A549 (cell line): ENCODE measurements around the gene IFIT2. TPM values are rescaled to one million over a fixed set of nuclear protein-coding genes. Genes with fewer than 3 reads are reported as not detected.
A peak's percentile ranks its signal among the peaks of the same experiment; 100 is the strongest.
"Not testable (repeated sequence)": the region's sequence is repeated elsewhere in the genome, so short reads cannot be mapped to it uniquely, and the experiment has no call there.

ENCODE experiments used
- ATAC-seq, 2 experiments: fragments of 200-7000 bp in 1 of 2; fragments of >200 bp in 1 of 2; cut with Nextera tagmentation in 1 of 2; cut with Tn5 transposase in 1 of 2; 3 replicates each; pipeline versions ENCODE4 v1.8.0 to v1.9.1; 2018 to 2020; ENCODE audit warnings: mild to moderate bottlenecking in 1 of 2, moderate library complexity in 1 of 2
- CTCF ChIA-PET: fragments of 300-600 bp; sonication (Branson Sonifier 250); formaldehyde crosslinking; extraction: SDS; loops from one replicate; lab custom pipeline; 2021; ENCODE audit warnings: antibody characterized with exemption, inconsistent platforms; lab: Yijun Ruan, JAX
- POLR2A ChIA-PET: fragments of 350-600 bp; formaldehyde crosslinking; extraction: SDS; loops from one replicate; lab custom pipeline; 2021; ENCODE audit warnings: antibody characterized with exemption, inconsistent platforms; lab: Yijun Ruan, JAX
- DNase-seq, 2 experiments: peaks; one replicate each; pipeline versions ENCODE4 v3.0.0 to v3.0.0-alpha.2; 2011 to 2016; ENCODE audit warnings: low read depth in 1 of 2, low spot score in 1 of 2
- FAIRE-seq: peaks from 2 replicates; lab custom pipeline; 2011; peaks lifted over from hg19 to GRCh38; lab: Jason Lieb, UNC
- H3K27ac ChIP-seq, 2 experiments: fragments of >200 bp; sonication (Bioruptor Twin); formaldehyde crosslinking; 3 replicates each; pipeline ENCODE4 v1.5.1; 2016 to 2017
- H3K4me1 ChIP-seq: fragments of >200 bp; sonication (Bioruptor Twin); formaldehyde crosslinking; 3 replicates; pipeline ENCODE4 v1.6.1; 2016
- H3K4me2 ChIP-seq: fragments of >200 bp; sonication (Bioruptor Twin); formaldehyde crosslinking; 3 replicates; pipeline ENCODE4 v1.6.1; 2016
- H3K4me3 ChIP-seq: fragments of >200 bp; sonication (Bioruptor Twin); formaldehyde crosslinking; 3 replicates; pipeline ENCODE4 v1.5.1; 2016
- H3K9me3 ChIP-seq: fragments of >200 bp; sonication (Bioruptor Twin); formaldehyde crosslinking; 3 replicates; pipeline ENCODE4 v1.6.1; 2016
- CBX8 ChIP-seq: fragments of 200-600 bp; sonication (generic); IDR thresholded peaks from 2 replicates; pipeline ENCODE4 v1.6.1; 2016
- CEBPB ChIP-seq, 2 experiments: fragments of >200 bp in 1 of 2; sonication (Bioruptor Twin) in 1 of 2; formaldehyde crosslinking in 1 of 2; IDR thresholded peaks; 2 replicates each; pipeline ENCODE4 v1.6.1; 2012 to 2016
- CHD2 ChIP-seq: fragments of 150-350 bp; IDR thresholded peaks from 2 replicates; pipeline ENCODE4 v1.6.1; 2014; ENCODE audit warnings: low read length; ENCODE audit not compliant: partially characterized antibody
- E2F6 ChIP-seq: IDR thresholded peaks from 2 replicates; pipeline ENCODE4 v1.6.1; 2012; ENCODE audit warnings: low read depth, borderline replicate concordance
- EHF ChIP-seq: fragments of 250-450 bp; sonication (Bioruptor Pico); IDR thresholded peaks from 2 replicates; pipeline ENCODE4 v1.5.0; 2020; ENCODE audit warnings: mild to moderate bottlenecking
- FOXS1 ChIP-seq: fragments of 250-450 bp; sonication (Bioruptor Pico); IDR thresholded peaks from 2 replicates; pipeline ENCODE4 v1.5.0; 2020; ENCODE audit warnings: mild to moderate bottlenecking, moderate library complexity
- GATA3 ChIP-seq: IDR thresholded peaks from 2 replicates; pipeline ENCODE4 v1.6.1; 2012; ENCODE audit warnings: borderline replicate concordance
- HEYL ChIP-seq: fragments of 250-450 bp; sonication (Bioruptor Pico); IDR thresholded peaks from 2 replicates; pipeline ENCODE4 v1.8.0; 2021; ENCODE audit warnings: mild to moderate bottlenecking, moderate library complexity
- HOXA7 ChIP-seq: fragments of 250-450 bp; sonication (Bioruptor Pico); IDR thresholded peaks from 2 replicates; pipeline ENCODE4 v1.5.0; 2020; ENCODE audit warnings: mild to moderate bottlenecking, moderate library complexity
- HOXB5 ChIP-seq: fragments of 250-450 bp; sonication (Bioruptor Pico); IDR thresholded peaks from 2 replicates; pipeline ENCODE4 v1.5.0; 2020; ENCODE audit warnings: mild to moderate bottlenecking, moderate library complexity
- JUN ChIP-seq, 2 experiments: fragments of >200 bp; sonication (Bioruptor Twin); formaldehyde crosslinking; IDR thresholded peaks; 2 replicates in 1 of 2; 3 replicates in 1 of 2; pipeline ENCODE4 v1.6.1; 2016 to 2017
- KDM1A ChIP-seq: fragments of 200-600 bp; sonication (generic); IDR thresholded peaks from 2 replicates; pipeline ENCODE4 v1.6.1; 2016; ENCODE audit warnings: low read depth, mild to moderate bottlenecking
- MAFK ChIP-seq: fragments of 450-650 bp; IDR thresholded peaks from 2 replicates; pipeline ENCODE4 v1.6.1; 2014; ENCODE audit not compliant: partially characterized antibody
- PHF8 ChIP-seq: fragments of 200-600 bp; sonication (generic); IDR thresholded peaks from 2 replicates; pipeline ENCODE4 v1.6.1; 2016; ENCODE audit warnings: low read depth, mild to moderate bottlenecking, antibody characterized with exemption, moderate library complexity, borderline replicate concordance
- RARB ChIP-seq: fragments of 250-450 bp; sonication (Bioruptor Pico); IDR thresholded peaks from 2 replicates; pipeline ENCODE4 v1.8.0; 2021; ENCODE audit warnings: mild to moderate bottlenecking, moderate library complexity
- RFX5 ChIP-seq: fragments of 450-650 bp; IDR thresholded peaks from 2 replicates; pipeline ENCODE4 v1.7.1; 2014; ENCODE audit warnings: antibody characterized with exemption, mild to moderate bottlenecking, moderate library complexity
- ZFP36 ChIP-seq: fragments of 450-650 bp; IDR thresholded peaks from 2 replicates; pipeline ENCODE4 v1.6.1; 2014; ENCODE audit warnings: borderline replicate concordance; ENCODE audit not compliant: partially characterized antibody
- ZSCAN20 ChIP-seq: fragments of 250-450 bp; sonication (Bioruptor Pico); IDR thresholded peaks from 2 replicates; pipeline ENCODE4 v1.8.0; 2022; ENCODE audit warnings: mild to moderate bottlenecking, moderate library complexity
- WGBS: methylation state at CpG from one replicate; pipeline ENCODE4 v1.1.6; 2017; ENCODE audit errors: missing lambda C conversion rate; 5-methylcytosine and 5-hydroxymethylcytosine counted together
- polyA plus RNA-seq, 4 experiments: library from polyadenylated mRNA; depleted of rRNA in 3 of 4; stranded (reverse); fragments of >200 nt; fragmentation: RNase III in 1 of 4; extraction: RNeasy Plus Mini Kit Qiagen cat#74134 plus additional on column Dnase treatment in 1 of 4; gene quantifications; 2 replicates in 3 of 4; 3 replicates in 1 of 4; pipeline ENCODE4 v1.2.3, GENCODE V29; 2011 to 2017
- TF ChIP-seq, protein P1 (sequence below): fragments of 250-450 bp; sonication (Bioruptor Pico); IDR thresholded peaks from 2 replicates; pipeline ENCODE4 v1.5.0; 2020; ENCODE audit warnings: low read depth, mild to moderate bottlenecking, moderate library complexity
- TF ChIP-seq, protein P2 (sequence below): IDR thresholded peaks from 2 replicates; pipeline ENCODE4 v1.6.1; 2012
- TF ChIP-seq, protein P3 (sequence below): IDR thresholded peaks from 2 replicates; pipeline ENCODE4 v1.6.1; 2012

IFIT2 gene
- polyA plus RNA-seq, 2 of the 4 experiments (the other 2 are of a cell fraction), result 0.75 to 1.1 TPM

DNA sequence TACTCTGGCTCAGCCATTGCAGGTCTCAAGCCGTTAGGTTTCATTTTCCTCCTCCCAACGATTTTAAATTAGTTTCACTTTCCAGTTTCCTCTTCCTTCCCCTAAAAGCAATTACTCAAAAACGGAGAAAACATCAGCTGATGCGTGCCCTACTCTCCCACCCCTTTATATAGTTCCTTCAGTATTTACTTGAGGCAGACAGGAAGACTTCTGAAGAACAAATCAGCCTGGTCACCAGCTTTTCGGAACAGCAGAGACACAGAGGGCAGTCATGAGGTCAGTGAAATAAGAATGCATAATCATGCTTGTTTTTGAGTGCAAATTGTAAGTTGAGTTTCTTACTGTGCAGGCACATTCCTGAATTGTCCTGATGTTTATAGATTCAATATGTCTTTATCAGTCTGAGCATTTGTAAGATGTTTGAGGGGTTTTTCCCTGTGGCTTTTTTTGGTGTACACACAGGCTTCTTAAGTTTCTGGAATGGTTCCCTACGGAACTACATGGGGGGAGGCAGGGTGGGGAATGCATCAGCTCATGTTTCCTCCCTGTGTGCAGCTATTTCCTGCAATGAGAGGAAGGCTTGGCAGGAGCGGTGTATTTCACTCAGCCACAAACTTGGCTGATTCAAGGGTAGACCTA lies 26.1 kb downstream of the IFIT2 start, which contains the start of gene IFIT3:
Gene IFIT3 (plus strand): TSS at position 195 of the 639 bp plus-strand sequence. CDS start 77 bp downstream, at position 272.
- Histone ChIP-seq H3K4me3 (peak within 1 kb of the TSS; percentile 34), H3K9me3 (no peaks in the 10 kb centered on the region), H3K27ac (peak within 1 kb of the TSS; percentile 75 to 89), H3K4me1 (peaks cover 22% of the 10 kb centered on the region), H3K4me2 (peak within 1 kb of the TSS; percentile 83)
- TF ChIP-seq E2F6 (no peak), HEYL (no peak), RARB (CRISPR knock-in tag) (no peak), GATA3 (peak; percentile 26; the same call in 1 of the 2 replicates), HOXA7 (CRISPR knock-in tag) (no peak), PHF8 (no peak), JUN (IDR thresholded peaks at IDR 0.05) (peak in 1 of 2 experiments; percentile 31; a peak in 1 of 5 replicates), RFX5 (no peak), MAFK (peak; percentile 35)
- TF ChIP-seq, protein P1, sequence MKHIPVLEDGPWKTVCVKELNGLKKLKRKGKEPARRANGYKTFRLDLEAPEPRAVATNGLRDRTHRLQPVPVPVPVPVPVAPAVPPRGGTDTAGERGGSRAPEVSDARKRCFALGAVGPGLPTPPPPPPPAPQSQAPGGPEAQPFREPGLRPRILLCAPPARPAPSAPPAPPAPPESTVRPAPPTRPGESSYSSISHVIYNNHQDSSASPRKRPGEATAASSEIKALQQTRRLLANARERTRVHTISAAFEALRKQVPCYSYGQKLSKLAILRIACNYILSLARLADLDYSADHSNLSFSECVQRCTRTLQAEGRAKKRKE (CRISPR knock-in tag), result no peak
- FAIRE-seq, result no peak
- ChIA-PET POLR2A (interaction anchor here (0.9 to 1.9 kb wide), 10 partner anchors 12 to 76 kb away, joined by 3 to 9 read pairs (median 3); partner anchors contain the start of genes IFIT2 and LIPA), CTCF (interaction anchor here (0.9 to 1.7 kb wide), 4 partner anchors 24 to 64 kb away, joined by 3 to 6 read pairs (median 4); partner anchors contain the start of gene IFIT1)
- ATAC-seq, result peak; percentile 96 to 97
- WGBS, result 2% methylated on average over 7 of the region's 7 CpGs
- peak; percentile 76 to 77 for DNase-seq

- Histone ChIP-seq H3K4me2 (peak overlapping the region; percentile 83; the same call in 2 of the 3 replicates), H3K4me3 (no peak overlapping the region), H3K27ac (peak overlapping the region in 1 of 2 experiments; percentile 89; a peak in 3 of 6 replicates), H3K9me3 (no peaks in the 10 kb centered on the region), H3K4me1 (peaks cover 32% of the 10 kb centered on the region)
- POLR2A ChIA-PET, result no interaction called here
- ATAC-seq (no peak), DNase-seq (no peak), FAIRE-seq (no peak)
- WGBS, result 88% methylated on average over 2 of the region's 2 CpGs
- CTCF ChIA-PET, result interaction anchor here (1.1 to 1.7 kb wide), 2 partner anchors 25 to 65 kb away, joined by 3 to 6 read pairs; no protein-coding TSS in a partner anchor
- no peak for TF ChIP-seq CHD2
- no peak for TF ChIP-seq RFX5
- no peak for TF ChIP-seq MAFK
- TF ChIP-seq ZSCAN20 (CRISPR knock-in tag), result no peak
- TF ChIP-seq, protein P2, sequence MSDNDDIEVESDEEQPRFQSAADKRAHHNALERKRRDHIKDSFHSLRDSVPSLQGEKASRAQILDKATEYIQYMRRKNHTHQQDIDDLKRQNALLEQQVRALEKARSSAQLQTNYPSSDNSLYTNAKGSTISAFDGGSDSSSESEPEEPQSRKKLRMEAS, result no peak
- no peak for TF ChIP-seq ZFP36
- no peak for TF ChIP-seq CBX8
- no peak for TF ChIP-seq HOXB5 (CRISPR knock-in tag)
- TF ChIP-seq FOXS1 (CRISPR knock-in tag), result no peak
- no peak for TF ChIP-seq KDM1A
- TF ChIP-seq CEBPB (IDR thresholded peaks at IDR 0.05), result no peak
- no peak for TF ChIP-seq E2F6
- TF ChIP-seq HOXA7 (CRISPR knock-in tag), result no peak
- TF ChIP-seq JUN (IDR thresholded peaks at IDR 0.05), result no peak
- TF ChIP-seq, protein P3, sequence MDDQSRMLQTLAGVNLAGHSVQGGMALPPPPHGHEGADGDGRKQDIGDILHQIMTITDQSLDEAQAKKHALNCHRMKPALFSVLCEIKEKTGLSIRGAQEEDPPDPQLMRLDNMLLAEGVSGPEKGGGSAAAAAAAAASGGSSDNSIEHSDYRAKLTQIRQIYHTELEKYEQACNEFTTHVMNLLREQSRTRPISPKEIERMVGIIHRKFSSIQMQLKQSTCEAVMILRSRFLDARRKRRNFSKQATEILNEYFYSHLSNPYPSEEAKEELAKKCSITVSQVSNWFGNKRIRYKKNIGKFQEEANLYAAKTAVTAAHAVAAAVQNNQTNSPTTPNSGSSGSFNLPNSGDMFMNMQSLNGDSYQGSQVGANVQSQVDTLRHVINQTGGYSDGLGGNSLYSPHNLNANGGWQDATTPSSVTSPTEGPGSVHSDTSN, result no peak
- no peak for TF ChIP-seq EHF (CRISPR knock-in tag)
- TF ChIP-seq, protein P1 (CRISPR knock-in tag), result no peak
Observed at GRCh38 chr10:89329151-89329550, 27.3 kb downstream of the IFIT2 start.

GRCh38 chr10:89330014-89330413 lies 28.2 kb downstream of the IFIT2 start:
- POLR2A ChIA-PET, H3K27ac ChIP-seq, H3K4me3 ChIP-seq, DNase-seq, CTCF ChIA-PET, H3K4me2 ChIP-seq, H3K9me3 ChIP-seq, ATAC-seq, FAIRE-seq: not testable (repeated sequence)
- H3K4me1 ChIP-seq, result peaks cover 32% of the 10 kb centered on the region
- 92% methylated on average over 3 of the region's 3 CpGs for WGBS
